Progenitor cell of endocrine pancreas (in vitro differentiated cells): Measurements from ENCODE around the gene OPRL1. TPM values are rescaled to one million over a fixed set of nuclear protein-coding genes. Genes with fewer than 3 reads are reported as not detected.

Experiments
- DNase-seq: peaks from one replicate; pipeline ENCODE4 v3.0.0; 2021; ENCODE audit warnings: low spot score; ENCODE audit not compliant: unreplicated experiment
- H3K27ac Mint-ChIP-seq: 2 replicates; pipeline ENCODE4 v1.8.0; 2021; ENCODE audit warnings: mild to moderate bottlenecking, moderate library complexity, mixed read lengths
- H3K27me3 Mint-ChIP-seq: 2 replicates; pipeline ENCODE4 v1.8.0; 2021; ENCODE audit warnings: mixed read lengths
- H3K36me3 Mint-ChIP-seq: 2 replicates; pipeline ENCODE4 v1.8.0; 2022; ENCODE audit warnings: mixed read lengths; ENCODE audit not compliant: insufficient read depth
- H3K4me1 Mint-ChIP-seq: 2 replicates; pipeline ENCODE4 v1.8.0; 2021; ENCODE audit warnings: low read depth, mixed read lengths
- H3K4me3 Mint-ChIP-seq: 2 replicates; pipeline ENCODE4 v1.8.0; 2021; ENCODE audit warnings: low read depth, mild to moderate bottlenecking, moderate library complexity, mixed read lengths
- H3K9me3 Mint-ChIP-seq: 2 replicates; pipeline ENCODE4 v1.8.0; 2021; ENCODE audit warnings: low read depth, mixed read lengths
- total RNA-seq: library from RNA; stranded (reverse); gene quantifications from 2 replicates; pipeline ENCODE4 v1.2.1, GENCODE V29; 2021
- TF ChIP-seq, protein P1 (sequence below): fragments of 200-600 bp; sonication (generic); IDR thresholded peaks from one replicate; pipeline ENCODE4 v1.5.0; 2021; ENCODE audit warnings: antibody characterized with exemption, mild to moderate bottlenecking; ENCODE audit not compliant: unreplicated experiment

OPRL1 gene
- total RNA-seq, 1 donor from 2014 or later = 1.5 TPM

GRCh38 chr20:64065062-64065973 lies 14.6 kb upstream of the OPRL1 start:
- Mint-ChIP-seq H3K27me3 (no peaks in the 10 kb centered on the region), H3K36me3 (no peaks in the 10 kb centered on the region), H3K4me3 (no peak overlapping the region), H3K9me3 (no peaks in the 10 kb centered on the region), H3K27ac (no peak overlapping the region), H3K4me1 (peaks cover 15% of the 10 kb centered on the region)
- TF ChIP-seq, protein P1, sequence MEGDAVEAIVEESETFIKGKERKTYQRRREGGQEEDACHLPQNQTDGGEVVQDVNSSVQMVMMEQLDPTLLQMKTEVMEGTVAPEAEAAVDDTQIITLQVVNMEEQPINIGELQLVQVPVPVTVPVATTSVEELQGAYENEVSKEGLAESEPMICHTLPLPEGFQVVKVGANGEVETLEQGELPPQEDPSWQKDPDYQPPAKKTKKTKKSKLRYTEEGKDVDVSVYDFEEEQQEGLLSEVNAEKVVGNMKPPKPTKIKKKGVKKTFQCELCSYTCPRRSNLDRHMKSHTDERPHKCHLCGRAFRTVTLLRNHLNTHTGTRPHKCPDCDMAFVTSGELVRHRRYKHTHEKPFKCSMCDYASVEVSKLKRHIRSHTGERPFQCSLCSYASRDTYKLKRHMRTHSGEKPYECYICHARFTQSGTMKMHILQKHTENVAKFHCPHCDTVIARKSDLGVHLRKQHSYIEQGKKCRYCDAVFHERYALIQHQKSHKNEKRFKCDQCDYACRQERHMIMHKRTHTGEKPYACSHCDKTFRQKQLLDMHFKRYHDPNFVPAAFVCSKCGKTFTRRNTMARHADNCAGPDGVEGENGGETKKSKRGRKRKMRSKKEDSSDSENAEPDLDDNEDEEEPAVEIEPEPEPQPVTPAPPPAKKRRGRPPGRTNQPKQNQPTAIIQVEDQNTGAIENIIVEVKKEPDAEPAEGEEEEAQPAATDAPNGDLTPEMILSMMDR = no peak
- no peak for DNase-seq

DNA sequence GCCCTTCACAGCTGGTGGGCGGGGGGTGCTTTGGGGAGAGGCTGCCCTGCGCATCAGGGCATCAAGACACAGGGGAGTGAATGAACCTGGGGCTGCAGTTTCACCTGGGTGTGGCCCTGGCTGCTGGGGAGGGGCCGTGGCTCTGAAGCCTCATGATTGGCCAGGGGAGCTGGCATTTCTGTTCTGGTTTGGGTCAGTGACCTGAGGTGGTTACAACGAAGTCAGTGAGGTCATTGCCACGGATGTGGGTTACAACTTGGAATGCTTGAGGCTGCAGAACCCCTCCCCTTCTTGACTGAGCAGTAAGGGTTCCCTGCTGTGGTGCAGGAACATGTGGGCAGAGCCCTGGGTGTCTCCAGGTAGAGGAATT lies 13.9 kb upstream of the OPRL1 start:
- TF ChIP-seq, protein P1 = no peak
- DNase-seq = no peak
- H3K36me3 Mint-ChIP-seq = no peaks in the 10 kb centered on the region
- no peak overlapping the region for H3K4me3 Mint-ChIP-seq
- no peaks in the 10 kb centered on the region for H3K27me3 Mint-ChIP-seq
- H3K4me1 Mint-ChIP-seq = peaks cover 15% of the 10 kb centered on the region
- no peak overlapping the region for H3K27ac Mint-ChIP-seq
- H3K9me3 Mint-ChIP-seq = no peaks in the 10 kb centered on the region

GRCh38 chr20:64067005-64067632 lies 12.8 kb upstream of the OPRL1 start:
- Mint-ChIP-seq H3K27ac (no peak overlapping the region), H3K36me3 (no peaks in the 10 kb centered on the region), H3K9me3 (no peaks in the 10 kb centered on the region), H3K4me1 (peaks cover 13% of the 10 kb centered on the region), H3K27me3 (no peaks in the 10 kb centered on the region), H3K4me3 (no peak overlapping the region)
- DNase-seq = no peak
- TF ChIP-seq, protein P1 = no peak

GRCh38 chr20:64067733-64068307 lies 12.1 kb upstream of the OPRL1 start:
- no peak for DNase-seq
- Mint-ChIP-seq H3K4me3 (no peak overlapping the region), H3K36me3 (no peaks in the 10 kb centered on the region), H3K27ac (no peak overlapping the region), H3K9me3 (no peaks in the 10 kb centered on the region), H3K27me3 (no peaks in the 10 kb centered on the region), H3K4me1 (peaks cover 9% of the 10 kb centered on the region)
- TF ChIP-seq, protein P1 = no peak

DNA sequence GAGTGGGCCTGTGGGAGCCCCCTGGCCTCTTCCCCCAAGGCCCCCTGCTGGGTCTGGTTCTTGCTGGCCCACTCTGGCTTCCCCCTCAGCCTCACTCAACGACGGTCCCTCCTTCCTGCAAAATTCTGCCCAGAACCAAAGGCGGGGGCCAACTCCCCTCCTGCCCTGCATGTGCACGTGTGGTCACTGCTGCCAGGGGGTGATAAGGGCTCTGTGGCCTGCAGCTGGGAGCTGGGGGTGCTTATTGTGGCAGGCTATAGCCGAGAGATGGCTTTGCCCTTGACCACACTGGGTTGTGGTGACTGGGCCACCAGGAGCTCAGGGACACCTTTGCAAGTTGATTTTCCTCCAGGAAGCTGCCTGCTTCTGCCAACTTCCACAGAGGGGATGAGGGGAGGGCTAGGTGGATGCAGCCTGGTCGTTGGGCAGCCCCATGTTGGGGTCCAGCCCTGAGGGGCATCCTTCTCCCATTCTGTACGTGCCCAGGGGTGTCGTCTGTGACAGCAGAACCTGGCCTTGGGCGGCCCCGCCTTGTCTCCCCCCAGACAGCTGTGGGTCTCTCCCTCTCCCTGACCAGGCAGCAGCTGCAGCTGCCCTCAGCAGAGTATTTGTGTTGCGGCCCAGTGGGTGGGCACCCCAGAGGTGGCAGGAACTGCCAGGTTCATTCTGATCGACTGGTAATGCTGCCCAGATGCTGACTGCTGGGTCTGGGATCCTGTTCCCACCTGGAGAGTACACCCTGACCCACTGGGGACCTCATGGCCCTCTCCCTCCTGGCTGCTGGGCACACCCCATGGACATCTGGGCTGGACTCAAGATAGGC lies 11.3 kb upstream of the OPRL1 start:
- Mint-ChIP-seq H3K36me3 (no peaks in the 10 kb centered on the region), H3K9me3 (no peaks in the 10 kb centered on the region), H3K27ac (no peak overlapping the region), H3K27me3 (no peaks in the 10 kb centered on the region), H3K4me3 (no peak overlapping the region), H3K4me1 (peaks cover 9% of the 10 kb centered on the region)
- TF ChIP-seq, protein P1 = no peak
- no peak for DNase-seq
